ENCODE data around the gene AFAP1L1.

DNA sequence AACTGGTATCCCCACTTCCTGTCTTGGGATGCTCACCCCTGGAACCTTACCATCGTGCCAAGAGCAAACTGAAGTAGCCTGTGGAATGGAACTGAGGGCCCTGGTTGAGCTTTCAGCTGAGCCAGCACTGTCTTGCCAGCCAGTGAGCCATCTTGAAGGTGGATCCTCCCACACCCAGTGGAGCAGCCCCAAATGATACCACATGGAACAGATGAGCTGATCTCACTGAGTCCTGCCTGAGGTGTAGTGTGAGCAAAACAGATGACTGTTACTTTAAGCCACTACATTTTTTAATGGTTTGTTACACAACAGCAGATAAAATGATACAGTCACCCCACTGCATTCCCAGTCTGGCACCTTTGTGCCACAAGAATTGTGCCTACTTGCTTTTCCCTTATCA is 84.0 kb downstream of the AFAP1L1 start:
- TF ChIP-seq POLR2A (IDR thresholded peaks at IDR 0.05; ENCODE audit: low read depth, low read length) (no peak), CTCF (IDR thresholded peaks at IDR 0.05; ENCODE audit: extremely low read depth in 1 of 2, insufficient read depth in 1 of 2, low read depth in 1 of 2, low read length in 2 of 2) (no peak), EZH2 (IDR thresholded peaks at IDR 0.05; ENCODE audit: borderline replicate concordance, low read depth, low read length, severe bottlenecking) (no peak), JUN (IDR thresholded peaks at IDR 0.05; ENCODE audit: borderline replicate concordance, insufficient read depth, insufficient read length, low read depth) (no peak)
- TF ChIP-seq, protein P1, sequence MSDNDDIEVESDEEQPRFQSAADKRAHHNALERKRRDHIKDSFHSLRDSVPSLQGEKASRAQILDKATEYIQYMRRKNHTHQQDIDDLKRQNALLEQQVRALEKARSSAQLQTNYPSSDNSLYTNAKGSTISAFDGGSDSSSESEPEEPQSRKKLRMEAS (IDR thresholded peaks at IDR 0.05; ENCODE audit: insufficient read depth, insufficient read length) = no peak
